ENCODE measurements around the gene PAK3. TPM values are rescaled to one million over a fixed set of nuclear protein-coding genes. Genes with fewer than 3 reads are reported as not detected.
A peak's percentile ranks its signal among the peaks of the same experiment; 100 is the strongest.

The PAK3 gene
- 10 to 100 TPM in 1 of 5 donors, 1 to 10 TPM in 3, under 1 TPM in 1; 0.29 to 18.7 (median 4.6) TPM for total RNA-seq
- under 1 TPM; 0.55 to 0.76 (median 0.75) TPM for polyA plus RNA-seq
- long read RNA-seq, donor 1 = 0 reads
- long read RNA-seq, donor 2 = 0 reads
- long read RNA-seq, donor 3 = 0 reads
- long read RNA-seq, donor 4 = 0 reads
- long read RNA-seq, donor 5 = 0 reads
- long read RNA-seq, donor 6, partial matches to known transcripts = 5 of 5 reads
- long read RNA-seq, donor 6, other reads (novel, unspliced or antisense) = 0 of 5 reads
- long read RNA-seq, donor 7 = 0 reads
- long read RNA-seq, donor 8 = 0 reads
- long read RNA-seq, donor 9 = 0 reads
- long read RNA-seq, donor 10 = 0 reads

GRCh38 chrX:111095974-111096895 lies at the start of gene PAK3:
PAK3 (plus strand) TSS chrX:111096191; CDS start chrX:111123104, 26,913 bp downstream.
- Histone ChIP-seq H3K27ac (peak within 1 kb of the TSS in 4 of 5 donors; percentile 53 to 80 (median 60)), H3K4me1 (peaks cover 0 to 6% (median 0%) of the 10 kb centered on the region in 4 donors), H3K27me3 (peaks cover 0 to 16% (median 0%) of the 10 kb centered on the region in 3 donors), H3K36me3 (no peaks in the 10 kb centered on the region), H3K4me3 (peak within 1 kb of the TSS; percentile 49 to 55 (median 51)), H3K9me3 (no peaks in the 10 kb centered on the region)
- WGBS, 5 donors = 0 to 32% (median 11%) methylated on average over 1 to 51 of the region's 51 CpGs
- intact Hi-C loops (cut with DNase I; ENCODE audit: low total_unique reads) = no loop called here
- peak; percentile 35 to 88 for DNase-seq
- TF ChIP-seq POLR2AphosphoS5 (IDR thresholded peaks at IDR 0.05) = peak in 1 of 3 donors; percentile 46
- no peak for TF ChIP-seq POLR2A (IDR thresholded peaks at IDR 0.05)
- no peak for TF ChIP-seq CTCF (IDR thresholded peaks at IDR 0.05)
- TF ChIP-seq EP300 (IDR thresholded peaks at IDR 0.05) = no peak

GRCh38 chrX:111047575-111047974 lies 48.4 kb upstream of the PAK3 start:
- DNase-seq = no peak
- TF ChIP-seq CTCF (IDR thresholded peaks at IDR 0.05) = no peak
- no peak for TF ChIP-seq POLR2AphosphoS5 (IDR thresholded peaks at IDR 0.05)
- TF ChIP-seq POLR2A (IDR thresholded peaks at IDR 0.05) = no peak
- TF ChIP-seq EP300 (IDR thresholded peaks at IDR 0.05) = no peak
- H3K27ac ChIP-seq = no peak overlapping the region
- 49 to 71% (median 70%) methylated on average over 4 of the region's 4 CpGs for WGBS, 5 donors
- peaks cover 0 to 15% (median 0%) of the 10 kb centered on the region in 3 donors for H3K27me3 ChIP-seq
- no peaks in the 10 kb centered on the region for H3K36me3 ChIP-seq
- H3K4me1 ChIP-seq = no peaks in the 10 kb centered on the region
- H3K4me3 ChIP-seq = no peak overlapping the region
- no peaks in the 10 kb centered on the region for H3K9me3 ChIP-seq
- intact Hi-C loops (cut with DNase I; ENCODE audit: low total_unique reads) = no loop called here

- intact Hi-C loops (cut with DNase I; ENCODE audit: low total_unique reads) = no loop called here
- H3K27ac ChIP-seq = no peak overlapping the region
- no peak for TF ChIP-seq POLR2AphosphoS5 (IDR thresholded peaks at IDR 0.05)
- TF ChIP-seq POLR2A (IDR thresholded peaks at IDR 0.05) = no peak
- no peak for TF ChIP-seq EP300 (IDR thresholded peaks at IDR 0.05)
- TF ChIP-seq CTCF (IDR thresholded peaks at IDR 0.05) = no peak
- H3K27me3 ChIP-seq = peaks cover 0 to 10% (median 0%) of the 10 kb centered on the region in 3 donors
- no peaks in the 10 kb centered on the region for H3K4me1 ChIP-seq
- peaks cover 0 to under 1% (median 0%) of the 10 kb centered on the region in 4 donors for H3K9me3 ChIP-seq
- H3K4me3 ChIP-seq = no peak overlapping the region
- no peak for DNase-seq
- H3K36me3 ChIP-seq = no peaks in the 10 kb centered on the region
These were observed 43.5 kb upstream of the PAK3 start for GRCh38 chrX:111052478-111052877.

GRCh38 chrX:111071542-111072277 lies 24.3 kb upstream of the PAK3 start:
- no peak for TF ChIP-seq POLR2A (IDR thresholded peaks at IDR 0.05)
- TF ChIP-seq EP300 (IDR thresholded peaks at IDR 0.05) = no peak
- no peak for TF ChIP-seq CTCF (IDR thresholded peaks at IDR 0.05)
- no peak for TF ChIP-seq POLR2AphosphoS5 (IDR thresholded peaks at IDR 0.05)
- Histone ChIP-seq H3K4me3 (no peak overlapping the region), H3K36me3 (no peaks in the 10 kb centered on the region), H3K27me3 (peaks cover 0 to 5% (median 0%) of the 10 kb centered on the region in 3 donors), H3K4me1 (no peaks in the 10 kb centered on the region), H3K9me3 (peaks cover 0 to 7% (median 1%) of the 10 kb centered on the region in 4 donors), H3K27ac (no peak overlapping the region)
- intact Hi-C loops (cut with DNase I; ENCODE audit: low total_unique reads) = no loop called here
- WGBS, 5 donors = 32 to 56% (median 33%) methylated on average over 1 of the region's 1 CpG
- no peak for DNase-seq

Measured in stomach (tissue), 19 donors.